HG03342 (cell line): ENCODE results near the gene BAG2.

Experiments used
- ATAC-seq: cut with Tn5 transposase; IDR thresholded peaks from one replicate; pipeline ENCODE4 v1.9.1; 2021; ENCODE audit warnings: mild to moderate bottlenecking, moderate library complexity; ENCODE audit not compliant: unreplicated experiment

BAG2 gene

DNA sequence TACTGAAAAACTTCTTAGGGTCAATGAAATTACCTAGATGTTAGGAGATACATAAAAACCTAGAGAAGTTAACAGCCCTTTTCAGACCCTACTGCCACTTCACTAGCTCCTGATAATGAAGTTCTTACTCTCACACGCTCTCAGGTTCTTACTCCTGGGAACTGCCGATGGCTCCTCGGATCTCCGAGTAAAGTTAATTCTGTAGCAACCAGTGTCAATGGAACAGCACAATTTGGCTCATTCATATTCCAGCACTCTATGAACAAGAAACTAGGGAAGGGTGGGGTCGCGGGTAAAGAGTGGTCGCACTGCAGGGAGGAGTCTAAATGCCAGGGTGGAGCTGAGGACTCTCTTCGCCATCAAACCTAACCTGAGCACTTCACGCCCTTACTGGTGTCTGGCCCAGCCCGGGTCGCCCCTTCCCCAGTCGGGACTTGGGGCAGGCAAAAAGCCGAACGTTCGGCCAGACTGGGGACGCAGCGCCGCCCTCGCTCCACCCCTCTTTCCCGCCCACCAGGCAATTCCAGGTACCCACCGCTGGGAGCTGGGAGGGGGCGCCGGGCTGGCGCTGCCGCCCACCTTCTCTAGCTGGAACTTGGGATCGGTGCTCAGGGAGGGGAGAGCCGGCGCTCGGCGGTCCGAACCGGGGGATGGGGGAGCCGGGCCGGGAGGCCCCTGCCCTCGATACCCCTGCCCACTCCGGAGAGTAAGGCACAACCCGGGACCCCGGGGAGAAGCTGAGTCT is 49.2 kb downstream of the BAG2 start:
- ATAC-seq: peak; percentile 63

DNA sequence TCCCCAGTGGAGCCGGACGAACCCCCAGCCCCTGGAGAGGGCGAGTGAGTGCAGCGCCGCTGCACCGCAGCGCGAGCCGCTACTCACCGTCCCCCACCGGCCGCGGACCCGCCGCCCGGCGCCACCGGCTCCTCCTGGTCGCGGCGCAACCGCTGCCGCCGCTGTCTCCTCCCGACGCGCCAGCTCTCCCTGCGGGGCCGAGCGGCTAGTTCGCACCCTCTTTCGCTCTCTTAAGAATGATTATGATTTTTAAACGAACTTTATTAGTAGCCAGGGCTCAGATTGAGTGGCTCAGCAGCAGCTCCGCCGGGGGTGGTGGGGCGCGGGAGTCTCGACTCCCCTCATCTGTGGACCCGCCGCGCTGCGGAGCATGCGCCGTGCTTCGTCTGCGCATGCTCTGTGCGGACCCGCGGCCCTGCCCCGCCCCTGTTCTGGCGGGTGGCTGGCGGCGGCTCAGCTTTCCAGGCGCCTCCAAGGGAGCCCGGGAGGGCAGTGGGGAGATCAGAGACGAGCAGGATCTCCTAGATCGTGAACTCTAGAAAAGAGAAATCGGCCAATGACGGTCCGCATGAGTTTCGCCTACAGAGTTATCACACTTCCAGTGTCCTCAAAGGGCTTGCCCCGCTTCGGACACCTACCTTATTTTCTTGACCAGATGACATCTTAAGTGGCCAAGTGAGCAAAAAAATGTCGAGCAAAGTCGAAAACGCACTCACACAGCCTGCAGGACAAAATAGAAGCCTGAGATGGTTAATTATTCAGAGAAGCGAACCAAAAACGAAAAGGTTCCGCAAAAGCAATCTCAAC is 50.0 kb downstream of the BAG2 start, which contains the start of gene RAB23:
Gene RAB23, minus strand, starts transcription at position 372 of the 807 bp plus-strand sequence. CDS start 11,927 bp downstream, outside the sequence.
- ATAC-seq: peak; percentile 83

DNA sequence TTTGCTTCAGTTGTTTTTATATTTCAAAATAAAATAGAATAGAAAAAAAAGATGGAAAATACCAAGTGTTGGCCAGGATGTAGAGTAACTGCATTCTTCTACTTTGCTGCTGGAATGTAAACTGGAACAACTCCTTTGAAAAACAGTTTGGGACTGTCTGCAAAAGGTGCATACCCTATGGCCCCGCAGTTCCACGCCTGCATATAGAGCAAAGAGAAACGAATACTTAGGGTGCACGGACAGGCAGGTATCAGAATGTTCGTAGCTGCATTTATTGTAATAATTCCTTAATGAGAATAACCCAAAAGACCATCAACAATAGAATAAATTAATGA is 50.6 kb downstream of the BAG2 start:
- no peak for ATAC-seq

- ATAC-seq: no peak
Measured at GRCh38 chr6:57224769-57225515, 52.8 kb downstream of the BAG2 start.

DNA sequence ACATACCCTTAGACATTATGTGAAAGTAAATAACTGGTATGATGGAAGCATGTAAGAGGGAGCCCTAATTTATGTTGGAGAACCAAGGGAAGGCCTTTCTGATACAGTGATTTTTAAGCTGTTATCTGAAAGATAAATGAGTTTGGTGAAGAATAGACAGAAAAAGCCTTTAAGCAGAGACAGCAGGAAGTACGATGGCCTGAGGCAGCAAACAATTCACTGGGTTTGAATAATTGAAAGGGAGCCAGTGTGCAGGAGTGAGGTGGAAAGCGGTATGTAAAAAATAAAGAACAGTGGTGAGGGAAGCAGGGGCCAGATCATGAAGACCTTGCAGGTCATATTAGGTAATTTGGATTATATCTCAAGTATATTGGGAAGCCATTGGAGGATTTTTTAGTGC is 54.1 kb downstream of the BAG2 start:
- ATAC-seq: no peak
